NOMO-1 treated with DMSO at 0.1 percent for 48 hours (cell line): ENCODE measurements around the gene PLCL2.

Source experiments
- DNase-seq: peaks from one replicate; lab custom pipeline; 2025; ENCODE audit not compliant: unreplicated experiment; lab: John Stamatoyannopoulos, UW

PLCL2 gene

DNA sequence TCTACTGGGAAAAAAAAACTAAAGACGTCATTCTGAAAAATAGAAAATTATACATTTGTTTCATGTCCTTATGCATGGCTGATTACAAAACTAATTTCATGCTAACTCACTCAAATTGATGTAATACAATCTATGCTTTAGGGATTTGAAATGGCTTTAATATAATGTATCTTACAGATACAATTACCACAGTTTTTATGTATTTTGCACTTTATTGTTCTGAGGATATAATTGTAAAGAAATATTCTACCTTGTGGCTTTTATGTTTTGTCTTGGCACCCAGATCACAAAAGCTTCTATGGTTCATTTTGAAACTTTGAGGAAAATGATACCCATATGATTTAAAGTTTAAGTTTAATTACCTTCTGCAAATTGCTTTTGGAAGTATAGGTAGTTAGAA lies 122.5 kb downstream of the PLCL2 start:
- no peak for DNase-seq

DNA sequence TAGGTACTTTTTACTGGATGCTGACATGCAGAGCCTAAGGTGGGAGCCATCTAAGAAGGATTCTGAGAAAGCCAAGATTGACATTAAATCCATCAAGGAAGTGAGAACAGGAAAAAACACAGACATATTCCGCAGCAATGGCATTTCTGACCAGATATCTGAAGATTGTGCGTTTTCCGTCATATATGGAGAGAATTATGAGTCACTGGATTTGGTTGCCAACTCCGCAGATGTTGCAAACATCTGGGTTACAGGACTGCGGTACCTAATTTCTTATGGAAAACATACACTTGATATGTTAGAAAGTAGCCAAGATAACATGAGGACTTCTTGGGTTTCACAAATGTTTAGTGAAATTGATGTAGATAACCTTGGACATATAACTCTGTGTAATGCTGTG lies 125.1 kb downstream of the PLCL2 start:
- DNase-seq = no peak

DNA sequence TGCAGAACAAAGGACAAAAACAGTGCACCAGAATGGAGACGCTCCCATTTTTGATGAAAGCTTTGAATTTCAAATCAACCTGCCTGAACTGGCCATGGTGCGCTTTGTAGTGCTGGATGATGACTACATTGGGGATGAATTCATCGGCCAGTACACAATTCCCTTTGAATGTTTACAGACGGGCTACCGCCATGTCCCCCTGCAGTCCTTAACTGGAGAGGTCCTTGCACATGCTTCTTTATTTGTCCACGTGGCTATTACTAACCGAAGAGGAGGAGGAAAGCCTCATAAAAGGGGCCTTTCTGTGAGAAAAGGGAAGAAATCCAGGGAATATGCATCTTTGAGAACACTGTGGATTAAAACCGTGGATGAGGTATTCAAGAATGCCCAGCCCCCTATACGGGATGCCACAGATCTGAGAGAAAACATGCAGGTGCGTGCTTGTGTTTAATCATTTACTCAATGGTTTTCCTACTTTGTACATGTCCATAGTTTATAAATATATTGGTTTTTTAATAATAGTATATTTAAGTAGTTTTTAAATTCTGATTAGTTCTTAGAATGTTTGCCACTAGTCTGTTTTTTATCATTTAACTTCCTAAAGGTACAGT lies 127.1 kb downstream of the PLCL2 start:
- DNase-seq = no peak

DNA sequence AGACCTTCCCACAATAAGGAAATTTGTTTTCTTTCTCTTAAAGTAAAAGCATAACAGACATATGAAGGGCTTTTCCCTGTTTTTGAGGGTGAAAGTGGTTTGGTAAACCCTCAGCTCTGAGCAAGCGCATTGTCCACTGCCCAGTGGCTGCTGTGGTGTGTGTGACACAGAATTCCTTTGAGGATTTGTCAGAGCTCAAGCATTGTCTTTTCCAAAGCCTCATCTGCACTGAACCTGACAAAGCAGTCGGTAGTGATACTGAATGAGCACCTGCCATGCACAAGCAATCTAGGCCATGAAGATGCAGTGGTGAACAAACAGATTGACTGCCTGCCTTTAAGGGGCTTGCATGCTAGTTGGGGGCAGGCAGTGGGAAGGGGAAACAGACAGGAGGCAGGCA lies 128.3 kb downstream of the PLCL2 start:
- no peak for DNase-seq

DNA sequence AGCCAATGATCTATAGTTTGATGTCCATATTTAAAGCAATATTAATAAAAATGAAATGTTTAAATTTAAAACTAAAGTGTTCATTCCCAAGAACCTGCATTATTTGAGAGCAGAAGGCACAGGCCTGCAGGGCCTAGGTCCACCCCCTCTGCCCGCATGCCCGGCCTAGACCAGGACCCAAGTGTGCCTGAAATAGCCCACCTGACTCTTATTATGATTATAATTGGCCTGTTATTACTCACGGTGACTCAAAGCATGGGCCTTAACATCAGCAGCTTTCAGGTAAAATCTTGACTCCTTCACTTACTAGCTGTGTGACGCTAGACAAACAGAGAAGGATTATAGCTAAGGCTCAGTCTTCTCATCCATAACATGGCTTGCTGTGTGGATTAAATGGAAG lies 128.8 kb downstream of the PLCL2 start:
- DNase-seq = no peak

DNA sequence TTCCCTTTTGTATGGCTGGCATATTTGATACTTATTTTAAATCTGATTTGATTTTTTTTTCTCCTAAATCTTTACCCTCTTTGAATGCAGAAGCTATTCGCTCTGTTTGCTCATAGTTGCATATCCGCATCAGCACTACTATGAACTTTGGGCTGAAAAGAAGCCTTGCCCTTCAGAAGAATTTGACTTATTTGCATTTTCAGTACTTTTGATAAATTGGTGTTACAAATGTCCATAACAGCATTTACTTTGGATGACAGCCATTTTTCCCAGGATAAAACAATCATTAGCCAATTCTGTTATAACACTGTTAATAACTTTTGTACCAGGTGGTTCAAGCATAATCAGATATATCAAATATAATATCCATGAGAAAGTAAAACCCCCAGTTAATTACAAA lies 129.5 kb downstream of the PLCL2 start:
- no peak for DNase-seq

DNA sequence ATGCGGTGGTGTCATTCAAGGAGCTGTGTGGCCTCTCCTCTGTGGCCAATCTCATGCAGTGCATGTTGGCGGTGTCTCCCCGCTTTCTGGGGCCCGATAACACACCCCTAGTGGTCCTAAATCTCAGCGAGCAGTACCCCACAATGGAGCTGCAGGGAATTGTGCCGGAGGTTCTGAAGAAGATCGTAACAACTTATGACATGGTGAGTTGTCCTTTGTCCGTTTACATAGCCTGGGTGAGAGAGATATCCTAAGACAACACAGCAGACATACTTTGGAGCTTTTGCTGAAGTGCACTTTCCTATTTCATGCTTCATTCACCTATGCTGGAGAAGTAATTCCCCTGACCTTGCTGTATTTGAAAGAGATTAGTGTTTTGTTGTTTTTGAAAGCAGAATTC lies 130.0 kb downstream of the PLCL2 start:
- DNase-seq = no peak

DNA sequence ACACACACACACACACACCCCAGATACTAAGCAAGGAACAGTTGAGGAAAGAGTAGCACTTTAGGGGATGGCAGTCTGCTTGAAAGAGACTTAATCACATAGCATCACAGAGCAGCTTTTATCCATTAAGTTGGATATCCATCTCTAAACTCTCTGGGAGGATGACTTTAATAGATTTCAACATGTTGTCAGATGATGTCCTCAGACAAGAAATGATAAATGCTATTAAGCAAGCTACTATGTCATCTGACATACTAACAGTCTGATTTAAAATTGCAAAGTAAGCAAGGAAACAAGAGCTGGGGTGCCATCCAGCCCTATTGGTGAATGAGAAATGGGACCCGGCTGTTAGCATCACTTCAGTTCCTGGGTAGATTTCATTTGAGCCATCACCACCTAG lies 136.9 kb downstream of the PLCL2 start:
- DNase-seq = no peak

DNA sequence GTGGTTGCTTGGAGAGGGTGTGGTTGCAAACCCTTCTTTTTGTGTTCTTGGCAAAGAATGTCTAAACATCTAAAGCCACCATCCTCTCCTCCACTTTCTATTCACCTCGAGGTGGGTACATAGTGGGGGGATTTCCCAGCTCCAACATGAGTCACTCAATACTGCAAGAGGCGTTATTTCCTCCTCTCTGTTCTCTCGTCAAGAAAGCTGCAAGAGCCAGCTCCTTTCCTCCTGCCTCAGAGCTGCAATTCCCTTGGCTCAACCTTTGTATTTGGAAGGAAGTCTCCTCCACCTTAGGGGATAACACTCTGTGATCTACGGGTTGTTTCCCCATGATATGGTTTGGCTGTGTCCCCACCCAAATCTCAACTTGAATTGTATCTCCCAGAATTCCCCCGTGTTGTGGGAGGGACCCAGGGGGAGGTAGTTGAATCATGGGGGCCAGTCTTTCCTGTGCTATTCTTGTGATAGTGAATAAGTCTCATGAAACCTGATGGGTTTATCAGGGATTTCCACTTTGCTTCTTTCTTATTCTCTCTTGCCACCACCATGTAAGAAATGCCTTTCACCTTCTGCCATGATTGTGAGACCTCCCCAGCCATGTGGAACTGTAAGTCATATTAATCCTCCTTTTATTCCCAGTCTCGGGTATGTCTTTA lies 138.4 kb downstream of the PLCL2 start:
- DNase-seq = no peak

DNA sequence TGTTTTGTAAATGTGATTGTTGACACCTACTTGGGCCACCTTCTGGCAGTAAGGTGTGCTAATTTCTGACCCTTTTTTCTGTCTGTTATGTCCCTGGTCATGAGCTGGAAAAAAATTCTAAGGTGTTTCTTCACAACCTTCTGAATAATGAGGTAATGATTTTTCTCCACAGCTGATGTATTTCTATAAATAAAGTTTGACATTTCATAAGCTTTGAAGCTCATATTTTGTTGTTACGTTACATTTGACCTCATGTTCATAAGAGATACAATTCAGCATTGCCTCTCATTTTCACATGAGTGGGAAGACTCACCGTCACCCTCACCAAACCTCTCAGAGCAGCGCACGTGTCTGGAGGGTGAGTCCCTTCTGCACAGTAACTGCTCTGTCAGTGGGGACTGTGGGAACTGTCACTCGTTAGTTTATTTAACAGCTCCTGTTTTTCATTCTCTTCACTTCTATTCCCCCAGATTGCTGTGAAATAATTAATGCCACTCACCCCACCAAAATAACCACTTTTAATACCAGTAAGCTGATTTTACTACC lies 140.9 kb downstream of the PLCL2 start:
- DNase-seq = no peak

DNA sequence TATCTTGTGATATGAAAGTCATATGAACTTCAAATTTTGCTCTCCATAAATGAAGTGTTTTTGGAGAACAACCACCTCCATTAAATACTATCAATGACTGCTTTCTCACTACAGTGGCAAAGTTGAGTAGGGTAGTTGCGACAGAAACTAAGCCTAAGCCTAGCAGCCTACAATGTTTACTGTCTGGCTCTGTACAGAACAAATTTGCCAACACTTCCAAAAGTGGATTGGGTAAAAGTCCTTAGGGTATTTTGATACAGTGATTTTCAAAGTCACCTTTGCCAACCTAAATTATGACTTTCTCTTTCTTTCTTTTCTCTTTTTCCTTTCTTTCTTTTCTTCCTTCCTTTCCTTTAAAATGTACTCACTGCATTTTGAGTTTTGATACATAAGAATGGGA lies 142.6 kb downstream of the PLCL2 start:
- no peak for DNase-seq

DNA sequence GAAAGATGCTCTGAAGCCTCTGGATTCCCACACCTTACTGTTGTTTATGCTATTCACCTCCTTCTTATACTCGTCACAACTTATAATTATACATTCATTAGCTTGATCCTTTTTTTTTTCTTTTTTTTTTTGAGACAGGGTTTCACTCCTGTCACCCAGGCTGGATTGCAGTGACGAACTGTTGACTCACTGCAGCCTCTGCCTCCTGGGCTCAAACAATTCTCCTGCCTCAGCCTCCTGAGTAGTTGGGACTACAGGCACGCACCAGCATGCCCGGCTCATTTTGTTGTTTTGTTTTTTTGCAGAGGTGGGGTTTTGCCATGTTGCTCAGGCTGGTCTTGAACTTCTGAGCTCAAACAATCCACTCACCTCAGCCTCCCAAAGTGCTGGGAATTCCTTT lies 143.6 kb downstream of the PLCL2 start:
- no peak for DNase-seq

DNA sequence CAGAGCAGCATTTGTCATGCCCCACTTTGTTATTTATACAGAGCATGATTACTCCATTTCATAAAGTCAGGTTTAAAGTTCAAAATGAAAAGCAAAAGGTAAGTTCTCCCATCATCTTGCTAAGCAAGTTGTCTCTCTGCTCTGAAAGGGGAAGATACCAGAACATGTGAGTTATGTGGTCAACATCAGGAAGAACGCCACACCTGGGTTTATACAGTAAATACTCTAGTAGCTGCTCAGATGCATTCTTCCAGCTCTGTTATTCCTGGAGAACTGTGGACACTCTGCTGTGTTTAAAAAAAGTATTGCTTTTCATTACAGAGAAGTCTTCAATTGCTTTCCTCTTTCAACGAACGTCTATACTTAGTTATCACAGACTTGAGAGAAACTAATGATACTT lies 145.7 kb downstream of the PLCL2 start:
- DNase-seq = no peak

DNA sequence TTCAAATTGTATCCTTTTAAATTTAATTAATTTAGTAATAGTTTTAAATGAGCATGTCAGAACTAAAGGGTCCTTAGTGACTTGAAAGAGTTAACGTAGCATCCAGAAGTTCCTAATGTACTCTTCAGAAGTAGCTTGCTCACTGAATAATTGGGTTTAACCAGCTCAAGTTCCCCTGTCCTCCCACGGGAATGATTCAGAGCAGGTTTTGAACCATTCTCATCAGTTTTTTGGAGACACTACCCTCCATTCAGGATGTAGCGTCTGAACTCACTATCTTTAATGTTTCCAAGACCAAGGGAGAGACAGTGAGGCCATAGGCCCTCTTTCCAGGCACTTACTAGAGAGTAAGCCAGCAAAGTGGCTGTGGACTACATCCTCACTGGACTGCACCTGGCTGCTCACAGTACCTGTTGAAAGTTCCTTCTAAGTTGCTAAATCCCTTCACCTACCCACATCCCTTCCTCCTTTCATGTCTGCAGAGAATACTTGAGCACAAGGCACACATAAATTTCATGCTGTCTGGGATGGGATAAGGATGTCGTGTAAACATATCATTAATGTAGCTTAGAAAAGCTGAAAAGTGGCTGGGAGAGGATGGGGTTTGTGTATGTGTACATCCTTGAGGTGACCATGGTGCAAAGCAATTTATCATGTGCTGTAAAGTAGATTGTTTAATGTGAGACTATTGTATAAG lies 146.3 kb downstream of the PLCL2 start:
- DNase-seq = no peak

DNA sequence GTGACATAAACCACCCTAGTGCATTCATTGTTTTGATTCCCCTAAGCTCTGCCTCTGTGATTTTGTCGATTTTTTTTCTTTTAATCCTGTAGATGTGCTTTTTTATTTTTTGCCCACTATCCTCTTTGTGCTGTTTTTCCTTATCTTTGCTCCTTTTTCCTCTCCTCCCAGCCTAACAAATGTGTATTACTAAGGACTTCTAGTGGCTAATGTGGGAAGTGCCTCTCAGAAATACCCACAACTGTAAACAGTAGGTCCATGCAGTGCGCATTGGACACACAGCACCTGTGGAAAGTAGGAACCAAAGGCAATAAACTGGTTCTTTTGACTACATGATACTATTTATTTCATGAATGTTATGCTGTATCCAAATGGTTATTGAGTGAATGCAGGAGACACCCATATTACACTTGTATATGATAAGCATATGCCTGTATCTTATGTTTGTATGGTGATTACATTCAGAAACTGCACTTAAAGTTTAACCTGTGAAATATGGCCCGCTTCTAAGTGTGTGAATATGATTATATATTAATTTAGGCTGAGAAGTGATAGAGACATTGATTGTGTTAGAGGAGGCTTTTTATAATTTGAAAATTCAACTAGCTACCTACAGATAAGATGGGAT lies 147.8 kb downstream of the PLCL2 start:
- no peak for DNase-seq

DNA sequence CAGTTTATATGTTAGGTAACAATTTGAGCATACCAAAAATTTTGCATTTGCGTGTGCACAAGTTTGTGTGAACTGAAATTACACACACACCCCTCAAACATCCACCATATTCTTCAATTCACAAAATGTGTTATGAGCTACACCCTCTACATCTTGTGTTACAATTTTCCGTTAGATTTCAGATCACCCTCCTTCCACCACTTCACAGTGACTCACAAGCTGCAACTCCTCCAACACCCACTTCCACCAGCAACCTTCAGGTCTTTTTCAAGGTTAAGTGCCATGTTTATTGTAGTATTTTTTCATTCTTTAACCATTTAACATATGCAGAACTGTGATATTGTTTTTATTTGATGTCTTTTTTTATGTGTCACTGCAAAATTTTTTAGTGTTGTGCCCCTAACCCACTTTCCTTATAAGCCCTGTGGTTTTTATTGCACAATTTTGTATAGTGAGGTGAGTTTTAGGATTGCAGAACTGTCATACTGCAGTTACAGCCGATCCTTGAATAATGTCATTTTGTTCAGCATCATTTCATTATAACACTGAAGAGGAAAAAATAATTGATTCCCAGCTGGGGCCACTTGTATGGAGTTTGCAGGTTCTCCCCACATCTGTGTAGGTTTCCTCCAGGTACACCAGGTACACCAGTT lies 148.9 kb downstream of the PLCL2 start:
- peak; percentile 30 for DNase-seq

DNA sequence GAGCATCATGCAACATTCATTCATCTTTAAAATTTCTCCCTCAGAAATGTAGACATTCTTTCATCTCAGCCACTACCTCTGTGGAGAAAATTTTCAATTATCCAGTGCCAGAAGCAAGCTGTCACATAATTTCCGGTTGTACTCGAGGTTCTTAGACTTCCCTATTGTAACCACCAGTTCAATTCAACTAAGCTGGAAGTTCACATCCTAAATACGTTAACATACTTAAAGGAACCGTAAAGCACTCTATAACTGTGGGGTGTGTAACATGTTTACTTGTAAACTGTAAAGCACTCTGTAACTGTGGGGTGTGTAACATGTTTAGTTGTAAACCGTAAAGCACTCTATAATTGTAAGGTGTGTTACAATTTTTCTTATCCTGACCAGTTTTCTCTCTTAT lies 150.3 kb downstream of the PLCL2 start:
- peak; percentile 4 for DNase-seq

DNA sequence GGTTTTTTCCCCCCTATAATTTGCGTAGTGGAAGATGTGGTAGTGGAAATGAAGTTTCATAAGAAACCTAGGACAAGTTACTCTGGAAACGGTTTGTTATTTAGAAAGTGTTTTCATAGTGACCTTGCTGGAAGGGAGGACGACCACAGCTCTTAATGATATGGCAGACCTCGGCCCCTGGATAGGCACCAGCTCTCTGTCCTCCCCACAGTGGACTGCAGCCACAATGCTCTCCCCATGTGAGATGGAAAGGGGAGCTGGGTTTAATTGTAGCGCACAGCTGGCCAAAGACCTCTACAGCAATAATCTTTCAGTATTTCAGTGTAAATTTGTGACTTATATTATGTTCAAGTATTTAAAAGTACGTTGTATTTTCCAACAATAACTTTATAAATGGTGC lies 151.2 kb downstream of the PLCL2 start:
- no peak for DNase-seq

DNA sequence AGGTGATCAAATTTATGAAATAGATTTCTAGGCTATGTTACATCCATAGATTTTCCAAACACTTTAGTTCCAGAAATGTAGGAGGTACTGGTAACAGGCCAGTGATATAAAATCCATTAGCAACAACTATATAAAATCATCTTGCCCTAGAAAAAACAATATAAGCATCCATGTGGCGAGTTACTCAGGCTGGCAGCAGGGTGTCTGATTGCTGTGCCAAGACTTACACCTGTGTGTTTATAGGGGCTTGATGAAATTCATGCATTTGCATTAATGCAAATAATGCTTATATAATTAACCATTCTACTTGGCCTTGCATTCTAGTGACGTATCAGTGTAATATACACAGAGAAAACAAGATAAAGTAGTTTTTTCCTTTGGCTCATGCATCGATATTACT lies 153.4 kb downstream of the PLCL2 start:
- no peak for DNase-seq

DNA sequence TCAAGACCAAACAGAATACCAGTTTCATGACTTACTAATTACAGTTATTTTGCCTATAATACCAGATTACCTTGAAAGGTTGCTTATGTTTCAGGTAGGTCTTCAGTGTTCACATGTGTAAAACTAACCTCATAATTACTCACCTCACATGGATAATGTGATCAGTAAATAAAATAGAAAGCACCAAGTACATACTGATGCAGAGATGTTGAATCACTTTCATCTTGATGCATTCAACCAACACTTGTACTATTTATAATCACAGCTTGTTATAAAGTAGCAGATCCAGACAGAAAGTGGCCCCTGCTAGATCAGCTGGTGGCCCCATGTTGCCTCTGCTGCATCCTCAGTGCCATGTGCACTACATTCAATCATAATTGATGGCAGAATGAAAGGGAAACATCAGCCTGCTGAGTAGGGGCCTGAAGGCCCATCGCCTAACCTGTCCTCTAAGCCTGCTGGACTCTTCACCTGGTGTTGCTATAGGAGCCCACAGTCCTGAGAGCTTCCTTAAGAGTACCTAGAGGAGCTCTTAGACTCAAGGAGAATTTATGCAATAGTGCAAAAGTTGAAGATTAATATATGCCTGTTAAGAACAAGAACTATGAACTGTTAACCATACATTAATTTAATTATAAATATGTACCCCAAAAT lies 154.3 kb downstream of the PLCL2 start:
- no peak for DNase-seq

DNA sequence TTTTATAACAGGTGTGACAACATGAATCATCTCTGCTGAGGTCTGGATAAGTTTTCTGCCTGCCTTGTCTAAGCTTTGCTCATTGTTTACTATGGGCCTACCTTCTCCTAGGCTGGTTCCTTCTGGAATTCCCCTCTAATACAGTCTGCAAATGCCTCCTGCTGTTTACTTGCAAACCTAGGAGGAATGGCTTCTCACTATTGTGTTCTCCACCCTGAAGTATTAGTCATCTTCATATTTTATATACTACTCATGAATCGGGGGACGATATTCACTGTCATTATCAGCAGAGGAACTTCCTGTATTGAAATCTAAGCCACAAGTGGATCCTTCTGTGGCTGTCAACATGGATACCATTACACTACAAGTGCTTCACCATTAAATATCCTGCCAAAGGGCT lies 154.8 kb downstream of the PLCL2 start:
- no peak for DNase-seq
